ENCODE results near the gene SERPINA10.

The SERPINA10 gene, protein sequence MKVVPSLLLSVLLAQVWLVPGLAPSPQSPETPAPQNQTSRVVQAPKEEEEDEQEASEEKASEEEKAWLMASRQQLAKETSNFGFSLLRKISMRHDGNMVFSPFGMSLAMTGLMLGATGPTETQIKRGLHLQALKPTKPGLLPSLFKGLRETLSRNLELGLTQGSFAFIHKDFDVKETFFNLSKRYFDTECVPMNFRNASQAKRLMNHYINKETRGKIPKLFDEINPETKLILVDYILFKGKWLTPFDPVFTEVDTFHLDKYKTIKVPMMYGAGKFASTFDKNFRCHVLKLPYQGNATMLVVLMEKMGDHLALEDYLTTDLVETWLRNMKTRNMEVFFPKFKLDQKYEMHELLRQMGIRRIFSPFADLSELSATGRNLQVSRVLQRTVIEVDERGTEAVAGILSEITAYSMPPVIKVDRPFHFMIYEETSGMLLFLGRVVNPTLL

DNA sequence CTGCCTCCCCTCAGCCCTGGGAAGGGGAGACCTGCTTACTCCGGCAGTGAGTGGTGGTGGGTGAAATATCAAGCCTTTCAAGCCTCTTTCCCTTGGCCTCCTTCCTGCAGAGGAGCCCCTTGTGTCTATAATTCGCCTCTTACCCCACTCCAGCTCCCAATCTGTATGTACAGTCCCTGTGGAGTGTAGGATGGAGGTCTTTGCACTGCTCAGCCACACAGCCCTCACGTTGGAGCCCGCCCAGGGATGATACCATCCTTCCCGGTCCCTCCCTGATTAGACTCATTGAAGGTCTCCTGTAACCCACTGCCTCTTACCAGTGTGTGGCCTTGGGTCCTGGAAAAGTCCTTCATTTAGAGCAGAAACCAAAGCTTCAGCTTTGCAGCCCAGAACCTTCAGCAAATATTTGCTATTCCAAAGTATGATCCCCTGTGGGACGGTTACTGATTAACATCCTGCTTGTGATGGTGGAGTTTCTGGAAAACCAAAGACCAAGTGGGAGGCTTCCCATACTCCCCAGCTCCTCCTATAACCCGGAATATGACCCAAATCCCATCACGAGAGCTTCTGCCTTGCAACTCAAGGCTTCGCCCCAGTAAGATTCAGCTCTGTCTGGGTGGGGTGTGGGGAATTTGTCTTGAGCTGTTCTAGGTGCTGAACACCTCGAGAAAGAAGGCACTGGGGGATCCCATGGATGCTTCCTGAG lies at the start of gene SERPINA10:
SERPINA10 (minus strand) TSS at position 397 of the 706 bp plus-strand sequence. CDS start 2,675 bp downstream, outside the sequence.
- no peak for DNase-seq

DNA sequence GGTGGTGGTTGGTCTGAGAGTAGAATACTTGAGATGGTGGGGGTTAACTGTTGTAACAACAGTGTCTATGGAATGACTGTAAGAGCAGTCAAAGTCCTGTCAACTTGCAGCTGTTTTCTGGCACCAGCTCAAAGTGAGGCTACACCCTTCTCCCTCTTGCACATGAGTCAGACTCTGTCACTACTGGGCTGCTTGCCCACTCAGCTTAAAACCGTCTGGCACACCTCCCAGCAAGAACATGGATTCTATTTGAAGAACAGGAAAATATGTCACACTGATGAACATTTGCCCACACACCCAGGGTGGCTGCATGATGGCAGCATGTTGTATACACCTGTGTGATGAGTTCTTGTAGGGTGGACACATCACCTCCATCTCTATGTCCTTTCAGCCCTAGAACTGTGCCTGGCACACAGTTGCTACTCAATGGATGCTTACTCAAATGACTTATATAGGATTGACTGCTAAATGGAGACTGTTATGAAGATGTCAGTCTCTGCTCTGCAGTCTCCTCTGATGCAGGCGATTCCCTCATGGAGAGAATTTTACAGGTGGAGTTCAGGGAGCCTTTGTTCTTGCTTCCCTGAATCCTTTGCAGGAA lies 49.4 kb upstream of the SERPINA10 start:
- DNase-seq = peak; percentile 54 to 68

DNA sequence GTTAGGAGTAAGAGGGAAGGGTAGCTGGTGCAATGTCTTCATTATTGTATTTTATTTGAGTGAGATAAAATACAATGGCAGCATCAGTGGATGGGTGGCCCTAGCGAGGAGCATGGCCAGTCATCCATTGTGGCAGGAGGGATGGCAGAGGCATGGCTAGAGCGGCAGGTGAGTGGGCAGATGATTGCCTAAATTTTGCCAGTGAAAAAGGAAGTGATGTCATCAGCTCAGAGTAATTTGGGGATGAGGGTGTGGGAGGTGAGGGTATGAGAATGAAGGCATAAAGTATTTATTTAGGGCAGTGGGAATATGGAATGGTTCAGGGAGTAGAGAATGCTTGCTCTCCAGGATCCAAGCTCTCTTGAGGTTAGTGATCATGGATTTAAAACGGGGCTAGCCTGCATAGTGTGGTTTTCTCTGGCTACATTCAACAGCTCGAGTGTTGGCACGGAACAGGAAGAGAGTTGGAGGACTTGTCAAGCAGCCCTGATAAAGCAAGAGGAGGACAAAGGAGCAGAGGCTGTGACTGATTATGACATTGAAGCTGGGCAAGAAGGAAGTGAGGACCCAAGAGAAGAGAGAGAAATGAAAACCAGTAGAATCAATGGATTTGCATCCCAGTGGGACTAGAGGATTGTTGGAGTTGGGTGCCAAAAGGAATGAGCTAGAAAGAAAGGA lies 48.7 kb upstream of the SERPINA10 start:
- peak; percentile 44 to 57 for DNase-seq

DNA sequence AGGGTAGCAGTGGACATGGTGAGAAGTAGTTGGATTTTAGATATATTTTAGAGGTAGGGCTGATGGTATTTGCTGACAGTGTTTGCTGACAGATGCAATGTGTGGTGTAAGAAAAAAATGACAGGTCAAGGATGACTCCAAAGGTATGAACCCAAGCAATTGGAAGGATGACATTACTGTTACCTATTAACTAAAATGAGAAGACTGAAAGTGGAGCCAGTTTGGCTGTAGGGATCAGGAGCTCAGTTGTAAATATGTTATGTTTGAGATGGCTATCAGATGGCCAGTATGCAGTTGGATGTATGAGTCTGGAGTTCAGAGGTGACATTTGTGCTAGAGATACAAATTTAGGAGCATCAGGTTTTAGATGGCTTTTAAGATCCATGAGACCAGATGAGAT lies 47.5 kb upstream of the SERPINA10 start:
- no peak for DNase-seq

DNA sequence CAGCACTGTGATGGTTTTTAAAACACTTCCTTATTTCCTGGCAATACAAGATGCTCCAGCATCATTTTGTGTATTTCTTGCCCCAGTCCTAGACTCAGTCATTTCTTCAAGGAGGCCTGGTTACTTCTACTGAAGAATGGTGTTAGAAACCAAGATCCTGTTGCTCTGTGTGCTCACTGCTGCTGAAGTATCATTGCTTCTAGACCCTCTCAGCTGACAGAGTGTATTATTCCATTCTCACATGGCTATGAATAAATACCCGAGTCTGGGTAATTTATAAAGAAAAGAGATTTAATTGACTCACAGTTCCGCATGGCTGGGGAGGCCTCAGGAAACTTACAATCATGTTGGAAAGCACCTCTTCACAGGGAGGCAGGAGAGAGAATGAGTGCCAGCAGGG lies 45.0 kb upstream of the SERPINA10 start:
- no peak for DNase-seq

DNA sequence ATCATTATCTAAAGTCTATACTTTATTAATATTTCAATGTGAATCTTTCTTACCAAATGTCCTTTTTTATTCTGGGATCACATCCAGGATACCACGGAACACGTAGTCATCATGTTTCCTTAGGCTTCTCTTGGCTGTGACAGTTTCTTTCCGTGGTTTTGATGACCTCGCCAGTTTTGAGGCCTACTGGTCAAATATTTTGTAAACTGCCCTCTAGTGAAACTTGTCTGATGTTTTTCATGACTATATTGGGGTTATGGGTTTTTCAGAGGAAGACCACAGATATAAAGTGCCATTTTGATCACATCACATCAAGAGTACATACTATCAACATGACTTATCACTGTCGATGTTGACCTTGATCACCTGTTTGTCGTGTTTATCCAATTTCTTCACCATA lies 44.2 kb upstream of the SERPINA10 start:
- peak in 1 of 2 experiments; percentile 6 for DNase-seq

DNA sequence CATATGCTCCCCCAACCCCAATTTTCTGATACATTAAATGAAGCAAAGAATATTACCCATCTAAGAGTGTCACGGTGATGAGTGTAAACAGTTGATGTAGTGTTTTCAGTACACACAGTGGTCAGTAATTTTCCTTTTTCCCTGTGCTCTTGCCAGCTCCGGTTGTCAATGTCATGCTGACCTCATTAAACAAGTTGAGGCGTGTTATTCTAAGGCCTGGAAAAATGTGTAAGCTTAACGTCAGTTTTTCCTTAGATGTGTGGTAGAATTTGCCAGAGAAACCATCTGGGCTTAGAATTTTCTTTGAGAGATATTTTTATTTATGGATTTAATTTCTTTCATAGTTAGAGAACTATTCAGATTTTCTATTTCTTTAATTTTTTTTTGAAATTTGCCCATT lies 41.8 kb upstream of the SERPINA10 start:
- no peak for DNase-seq

DNA sequence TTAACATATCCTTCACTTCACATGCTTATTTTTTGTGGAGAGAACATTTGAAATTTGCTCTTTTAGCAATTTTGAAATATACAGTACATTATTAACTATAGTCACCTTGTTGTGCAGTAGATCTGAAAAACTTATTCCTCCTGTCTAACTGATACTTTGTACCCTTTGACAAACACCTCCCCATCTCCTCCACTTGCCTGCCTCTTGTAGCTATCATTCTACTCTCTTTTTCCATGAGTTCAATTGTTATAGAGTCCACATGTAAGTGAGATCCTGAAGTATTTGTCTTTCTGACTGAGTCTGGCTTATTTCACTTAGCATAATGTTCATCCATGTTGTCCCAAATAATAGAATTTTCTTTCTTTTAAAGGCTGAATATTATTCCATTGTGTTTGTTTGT lies 39.5 kb upstream of the SERPINA10 start:
- no peak for DNase-seq

DNA sequence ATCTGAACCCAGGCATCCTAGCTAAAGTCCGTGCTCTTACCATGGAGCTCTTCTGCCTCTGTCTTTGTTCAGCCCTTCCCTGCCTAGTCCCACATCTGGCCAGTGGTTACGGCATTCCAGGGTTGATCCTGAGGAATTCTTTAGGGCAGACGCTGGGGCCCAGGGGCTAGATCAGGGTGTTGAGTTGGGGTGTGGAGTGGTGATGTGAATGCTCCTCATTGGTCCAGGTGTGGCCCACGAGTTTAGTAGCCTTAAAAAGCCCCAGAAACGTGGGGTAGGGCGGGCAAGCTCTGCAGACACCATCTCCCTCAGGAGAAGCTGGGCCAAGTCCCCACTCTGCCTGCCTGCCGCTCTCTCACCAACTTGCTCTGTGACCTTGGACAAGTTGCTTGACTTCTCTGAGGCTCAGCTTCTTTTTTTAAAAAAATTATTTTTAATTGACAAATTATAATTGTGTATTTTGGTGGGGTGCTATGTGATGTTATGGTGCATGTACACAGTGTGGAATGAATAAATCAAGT lies 39.1 kb upstream of the SERPINA10 start:
- DNase-seq = no peak

DNA sequence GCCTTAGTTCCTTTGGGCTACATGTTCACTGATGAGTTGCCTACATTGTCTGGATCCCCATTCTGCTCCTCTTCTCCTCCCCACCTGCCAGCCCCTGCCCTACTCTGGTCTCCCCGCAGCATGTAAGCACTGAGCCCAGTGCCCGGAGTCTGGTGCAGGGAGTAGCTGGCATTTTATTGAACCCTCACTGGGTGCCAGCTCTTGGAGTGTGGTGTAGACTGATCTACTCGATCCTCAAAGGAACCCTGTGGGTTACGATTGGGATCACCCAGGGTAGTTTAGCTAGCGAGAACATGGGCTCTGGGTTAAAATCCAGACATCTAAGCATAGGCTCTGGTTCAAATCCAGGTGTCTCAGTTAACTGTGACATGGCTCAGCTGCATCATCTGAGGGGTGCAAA lies 38.4 kb upstream of the SERPINA10 start:
- DNase-seq = no peak

DNA sequence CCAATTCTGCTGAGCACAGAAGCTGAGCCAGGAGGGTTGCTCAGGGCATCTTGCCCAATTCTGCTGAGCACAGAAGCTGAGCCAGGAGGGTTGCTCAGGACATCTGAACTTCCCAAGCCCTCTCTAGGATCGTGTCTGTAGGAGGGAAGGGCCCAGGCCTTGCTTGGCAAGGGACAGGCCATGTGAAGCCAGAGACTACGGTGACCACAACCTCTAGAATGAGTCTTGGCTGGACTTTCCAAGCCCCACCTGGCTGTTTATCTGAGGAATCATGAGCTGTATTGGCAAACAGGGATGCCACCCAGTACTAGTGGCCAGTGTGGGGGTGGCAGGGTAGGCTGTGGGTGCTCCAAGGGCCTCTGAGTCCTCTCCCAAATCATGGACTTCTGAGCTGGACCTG lies 37.8 kb upstream of the SERPINA10 start:
- DNase-seq = peak in 1 of 2 experiments; percentile 2

DNA sequence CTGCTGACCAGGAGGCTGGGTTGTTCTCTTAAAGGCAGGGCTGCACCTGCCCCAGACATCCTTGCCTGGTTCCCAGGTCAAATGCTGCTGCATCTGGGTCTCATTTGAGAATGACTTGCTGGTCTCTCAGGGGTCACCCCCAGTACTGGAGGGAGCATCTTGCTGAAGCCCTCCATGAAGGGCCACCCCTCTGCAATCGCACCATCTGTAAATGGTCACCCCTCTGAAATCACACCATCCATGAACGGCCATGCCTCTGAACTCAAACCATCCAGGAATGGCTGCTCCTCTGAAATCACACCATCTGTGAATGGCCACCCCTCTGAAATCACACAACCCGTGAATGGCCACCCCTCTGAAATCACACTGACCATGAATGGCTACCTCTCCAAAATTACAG lies 37.4 kb upstream of the SERPINA10 start:
- DNase-seq = no peak

DNA sequence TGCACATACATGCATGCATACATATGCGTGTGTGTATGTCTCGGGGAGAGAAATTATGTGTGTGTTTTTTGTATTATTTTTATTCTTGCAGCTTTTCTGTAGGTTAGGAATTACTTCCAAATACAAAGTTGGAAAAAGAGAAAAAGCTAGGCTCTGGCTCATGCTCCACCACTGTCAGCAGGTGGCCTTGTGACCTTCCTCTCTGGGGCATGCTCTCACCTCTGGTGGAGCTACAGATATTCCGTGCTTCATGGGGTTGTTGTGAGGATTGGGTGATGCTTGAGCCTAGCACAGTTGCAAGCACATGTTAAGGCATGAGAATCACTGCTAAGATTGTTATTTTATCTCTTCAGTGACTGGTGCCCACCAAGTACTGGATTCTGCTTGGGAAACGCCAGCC lies 36.8 kb upstream of the SERPINA10 start:
- DNase-seq = no peak

DNA sequence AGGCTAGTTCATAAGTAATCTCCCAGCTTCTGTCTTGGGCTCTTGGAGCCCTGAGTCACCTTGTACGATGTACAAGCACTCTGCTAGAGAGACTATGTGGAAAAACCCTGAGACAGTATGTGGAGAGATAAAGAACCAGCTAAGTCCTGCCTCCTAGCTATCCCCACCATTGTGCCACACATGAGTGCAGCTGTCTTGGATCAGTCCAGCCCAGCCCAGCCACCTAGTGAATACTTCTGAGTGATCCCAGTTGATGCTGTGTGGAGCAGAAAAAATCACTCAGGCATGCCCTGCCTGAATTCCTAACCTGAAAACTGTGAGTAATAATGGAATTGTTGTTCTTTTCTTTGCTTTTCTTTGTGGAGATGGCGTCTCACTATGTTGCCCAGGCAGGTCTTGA lies 35.1 kb upstream of the SERPINA10 start:
- DNase-seq = no peak

DNA sequence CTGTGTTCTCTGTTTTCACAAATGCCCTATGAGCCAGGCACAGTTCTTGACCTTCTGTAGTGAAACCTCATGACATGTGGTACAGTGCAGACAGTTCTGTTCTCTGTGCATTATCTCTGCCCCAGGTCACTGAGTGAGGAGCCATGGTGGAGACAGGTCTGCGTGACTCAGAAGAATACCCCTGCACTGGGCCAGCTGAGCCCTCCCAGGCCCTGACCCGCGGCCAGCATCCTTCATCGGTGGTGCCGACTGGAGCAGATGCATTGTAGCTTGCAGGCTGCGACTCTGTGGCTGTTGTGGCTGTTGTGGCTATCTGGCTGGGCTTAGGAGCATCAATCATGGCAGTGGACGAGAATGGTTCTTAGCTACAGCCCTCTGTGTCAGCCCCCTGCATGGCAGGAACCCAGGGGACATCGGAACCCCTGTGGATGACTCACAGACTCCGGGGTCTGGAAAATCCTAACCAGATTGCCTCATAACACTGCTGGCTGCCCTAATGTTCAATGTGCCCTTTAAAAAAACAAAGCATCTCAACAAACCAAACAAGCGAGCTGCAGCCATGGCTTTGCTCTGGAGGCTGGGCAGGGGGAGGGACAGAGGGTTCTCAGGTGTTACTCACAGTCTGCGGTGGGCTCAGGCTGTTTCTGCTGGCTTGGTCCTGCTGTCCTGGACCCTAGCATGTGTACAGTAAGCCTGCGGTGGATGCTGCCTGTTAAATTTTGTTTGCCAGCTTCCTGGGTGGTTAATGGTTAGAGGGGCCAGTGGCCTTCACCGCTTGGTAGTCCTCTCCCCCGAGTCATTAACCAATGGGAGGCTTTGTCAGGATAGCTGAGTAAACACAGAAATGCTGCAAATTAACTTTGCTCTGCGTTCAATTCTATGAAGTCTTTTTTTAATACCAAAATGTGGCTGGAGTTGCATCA lies 29.8 kb upstream of the SERPINA10 start, which contains the start of gene SERPINA6:
SERPINA6 (minus strand) TSS at position 689 of the 923 bp plus-strand sequence. CDS start 8,688 bp downstream, outside the sequence.
- DNase-seq = no peak

DNA sequence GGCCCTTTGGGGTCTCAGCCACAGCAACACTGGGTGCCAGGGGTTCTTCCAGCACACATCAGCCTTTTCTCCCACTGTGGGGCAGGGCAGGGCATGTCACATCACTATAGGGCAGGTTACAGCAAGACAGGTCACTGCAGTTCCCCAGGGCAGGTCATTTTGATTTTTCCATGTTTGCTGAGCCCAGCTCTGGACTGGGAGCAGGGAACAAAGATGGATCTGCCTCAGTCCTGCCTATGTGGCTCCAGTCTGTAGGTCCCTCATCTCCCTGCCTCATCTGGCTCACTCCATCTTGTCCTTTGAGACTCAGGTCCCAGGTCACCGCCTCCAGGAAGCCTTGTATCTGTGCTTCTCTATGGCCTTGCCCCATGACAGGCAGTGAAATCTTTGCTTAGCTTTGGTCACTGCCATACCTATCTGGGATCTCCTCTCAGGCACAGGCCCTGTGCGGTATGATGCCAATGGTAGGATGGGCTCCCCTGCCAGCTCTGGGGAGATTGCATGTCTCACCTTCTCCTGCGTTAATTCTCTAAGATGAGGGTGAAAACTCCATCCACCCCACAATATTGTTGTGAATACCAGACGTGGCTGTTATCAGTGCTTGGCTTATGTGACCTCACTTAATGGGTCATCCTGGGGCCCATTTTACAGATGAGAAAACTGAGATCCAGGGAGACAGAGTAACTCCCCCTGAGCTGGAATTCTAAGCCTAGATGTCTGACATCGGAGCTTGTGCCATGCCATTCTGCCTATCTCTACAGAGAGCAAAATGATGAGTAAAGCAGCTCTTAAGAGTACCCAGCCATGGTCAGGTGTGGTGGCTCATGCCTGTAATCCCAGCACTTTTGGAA lies 28.6 kb upstream of the SERPINA10 start:
- no peak for DNase-seq

DNA sequence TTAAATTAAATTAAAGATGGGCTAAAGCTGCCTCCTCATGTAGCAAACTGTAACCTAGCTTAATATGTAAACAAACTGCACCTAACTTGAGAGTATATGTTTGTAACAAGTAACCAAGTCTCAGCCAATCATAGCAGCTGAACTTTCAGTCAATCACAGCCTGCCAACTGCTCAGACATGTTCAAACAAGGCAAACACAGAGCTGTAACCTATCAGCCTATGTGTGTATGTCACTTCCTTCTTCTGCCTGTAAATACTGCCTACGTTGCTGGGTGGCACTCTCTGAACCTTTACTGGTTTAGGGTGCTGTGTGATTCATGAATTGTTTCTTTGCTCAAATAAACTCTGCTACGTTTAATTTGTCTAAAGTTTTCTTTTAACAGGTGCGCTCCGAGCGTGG lies 27.2 kb upstream of the SERPINA10 start:
- DNase-seq = peak in 1 of 2 experiments; percentile 16

DNA sequence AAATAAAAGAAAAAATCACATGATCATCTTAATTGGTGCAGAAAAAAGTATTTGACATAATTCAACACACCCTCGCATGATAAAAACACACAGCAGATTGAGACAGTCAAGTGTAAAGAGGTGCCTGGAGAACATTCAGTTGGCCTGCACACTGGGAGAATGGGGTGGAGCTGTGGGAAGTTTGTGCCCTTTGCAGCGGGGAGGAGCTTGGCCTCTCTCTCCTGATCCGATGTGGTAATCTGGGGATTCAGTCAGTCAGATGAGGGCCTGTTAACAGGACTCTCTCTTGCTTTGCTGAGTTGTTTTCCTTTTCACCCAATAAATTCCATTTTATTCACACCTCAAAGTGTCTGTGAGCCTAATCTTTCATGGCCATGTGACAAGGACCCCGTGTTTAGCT lies 24.2 kb upstream of the SERPINA10 start:
- DNase-seq = no peak

DNA sequence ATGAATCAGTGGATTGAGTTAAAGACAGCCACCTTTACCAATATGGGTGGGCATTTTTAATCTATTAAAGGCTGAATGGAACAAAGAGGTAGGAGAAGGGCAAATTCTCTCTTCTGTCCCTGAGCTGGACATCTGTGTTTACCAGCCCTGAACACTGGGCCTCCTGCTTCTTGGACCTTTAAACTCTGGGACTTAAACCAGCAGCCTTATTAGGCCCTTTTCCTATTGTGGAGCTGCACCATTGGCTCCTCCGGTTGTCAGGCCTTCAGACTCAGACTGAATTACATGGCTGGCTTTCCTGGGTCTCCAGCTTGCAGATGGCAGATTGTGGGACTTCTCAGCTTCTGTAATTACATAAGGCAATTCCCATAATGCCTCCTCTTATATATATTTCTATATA lies 23.6 kb upstream of the SERPINA10 start:
- DNase-seq = no peak

DNA sequence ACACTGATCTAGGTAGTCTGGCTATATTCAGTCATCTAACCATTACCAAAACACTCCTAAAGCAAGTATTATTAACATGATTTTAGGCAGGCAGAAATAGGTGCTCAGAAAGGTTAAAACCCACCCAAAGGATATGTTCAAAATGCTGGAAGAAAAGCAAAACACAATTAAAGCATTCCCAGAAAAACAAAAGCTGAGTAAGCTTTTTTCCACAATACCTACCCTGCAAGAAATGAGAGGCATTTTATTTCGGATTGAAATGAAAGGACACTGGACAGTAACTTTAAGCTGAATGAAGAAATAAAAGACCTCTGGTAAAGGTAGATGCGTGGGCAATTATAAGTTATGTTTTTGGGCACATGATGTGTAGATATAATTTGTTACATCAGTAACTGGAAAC lies 21.8 kb upstream of the SERPINA10 start:
- DNase-seq = no peak

Measured in AML-193 (cell line).